Superior temporal gyrus (tissue), 1 donor: ENCODE results near the gene IGSF8.

Source experiments
- DNase-seq: peaks from one replicate; pipeline ENCODE4 v3.0.0-alpha.2; 2016; ENCODE audit errors: extremely low spot score

Gene IGSF8

GRCh38 chr1:160107512-160107911 is 9.1 kb upstream of the IGSF8 start:
- no peak for DNase-seq

GRCh38 chr1:160105155-160105554 is 6.7 kb upstream of the IGSF8 start:
- no peak for DNase-seq

GRCh38 chr1:160104486-160104885 is 6.1 kb upstream of the IGSF8 start:
- DNase-seq, result peak; percentile 56

- peak; percentile 81 for DNase-seq
Measured at GRCh38 chr1:160103658-160104408, 5.4 kb upstream of the IGSF8 start.

- DNase-seq, result peak; percentile 85
Measured at GRCh38 chr1:160101717-160102522, 3.5 kb upstream of the IGSF8 start.

- DNase-seq, result peak; percentile 96
Measured at GRCh38 chr1:160101037-160101716, 2.8 kb upstream of the IGSF8 start.

GRCh38 chr1:160099716-160100375 is 1.4 kb upstream of the IGSF8 start:
- no peak for DNase-seq

- DNase-seq, result peak; percentile 92
Measured at GRCh38 chr1:160098852-160099561, 588 bp upstream of the IGSF8 start.

GRCh38 chr1:160097151-160097910 is 1.1 kb downstream of the IGSF8 start:
- peak; percentile 60 for DNase-seq

- DNase-seq, result peak; percentile 51
Measured at GRCh38 chr1:160096274-160097116, 1.9 kb downstream of the IGSF8 start.

- DNase-seq, result peak; percentile 94
Measured at GRCh38 chr1:160095382-160096105, 2.9 kb downstream of the IGSF8 start.

- DNase-seq, result no peak
Measured at GRCh38 chr1:160094806-160095205, 3.6 kb downstream of the IGSF8 start.

GRCh38 chr1:160094291-160094625 is 4.2 kb downstream of the IGSF8 start:
- peak; percentile 38 for DNase-seq

GRCh38 chr1:160093624-160094290 is 4.7 kb downstream of the IGSF8 start:
- peak; percentile 26 for DNase-seq

- no peak for DNase-seq
Measured at GRCh38 chr1:160093069-160093395, 5.4 kb downstream of the IGSF8 start.

GRCh38 chr1:160092366-160093068 is 5.9 kb downstream of the IGSF8 start:
- DNase-seq, result peak; percentile 68

GRCh38 chr1:160091666-160092223 is 6.7 kb downstream of the IGSF8 start:
- DNase-seq, result no peak

- DNase-seq, result no peak
Measured at GRCh38 chr1:160090760-160091159, 7.7 kb downstream of the IGSF8 start.
